K562 (cell line): ENCODE measurements around the gene KBTBD13. TPM values are rescaled to one million over a fixed set of nuclear protein-coding genes. Genes with fewer than 3 reads are reported as not detected.

ENCODE experiments used
- ATAC-seq: fragments of 200-7000 bp; cut with Tn5 transposase; 3 replicates; pipeline ENCODE4 v1.9.1; 2020; ENCODE audit warnings: moderate library complexity
- BruUV-seq: library from RNA; stranded (reverse); fragments of 400-500 nt; replicated peaks from 2 replicates; lab custom pipeline; 2021; lab: Mats Ljungman, UMichigan
- CTCF ChIA-PET: fragments of 300-600 bp; formaldehyde crosslinking; extraction: SDS; loops from one replicate; lab custom pipeline; 2021; ENCODE audit warnings: low intra/inter-chr PET ratio; lab: Yijun Ruan, JAX
- POLR2A ChIA-PET: fragments of 300-600, 350-650 bp; sonication (Branson Sonifier 250); formaldehyde crosslinking; extraction: SDS; loops from one replicate; lab custom pipeline; 2021; ENCODE audit warnings: antibody characterized with exemption, inconsistent platforms; lab: Yijun Ruan, JAX
- DNase-seq, 4 experiments: peaks; one replicate each; pipeline versions ENCODE4 v3.0.0 to v3.0.0-alpha.2; 2011 to 2018; ENCODE audit warnings: low spot score in 3 of 4, mixed read lengths in 3 of 4; ENCODE audit errors: extremely low read depth in 1 of 4
- FAIRE-seq: peaks from 2 replicates; lab custom pipeline; 2011; peaks lifted over from hg19 to GRCh38; lab: Jason Lieb, UNC
- H2AFZ ChIP-seq: 2 replicates; pipeline ENCODE4 v1.6.0; 2011; ENCODE audit warnings: low read depth, low read length, control low read depth, inconsistent platforms
- H3K27ac ChIP-seq: fragments of 200-600 bp; 3 replicates; pipeline ENCODE4 v1.8.0; 2011; ENCODE audit warnings: low read depth, mild to moderate bottlenecking, control low read depth, inconsistent platforms, low read length, moderate library complexity, mixed read lengths; ENCODE audit errors: extremely low read depth
- H3K27me3 ChIP-seq, 2 experiments: fragments of 300-600 bp in 1 of 2; 2 replicates in 1 of 2; 3 replicates in 1 of 2; pipeline versions ENCODE4 v1.6.0 to v1.8.0; 2011; ENCODE audit warnings: inconsistent platforms in 2 of 2, low read length in 2 of 2, mild to moderate bottlenecking in 1 of 2, mixed read lengths in 1 of 2, moderate library complexity in 1 of 2; ENCODE audit not compliant: control insufficient read depth in 2 of 2, insufficient read depth in 2 of 2
- H3K36me3 ChIP-seq: fragments of 300-600 bp; 3 replicates; pipeline ENCODE4 v1.8.0; 2011; ENCODE audit warnings: mild to moderate bottlenecking, low read length, inconsistent platforms; ENCODE audit not compliant: control insufficient read depth, insufficient read depth
- H3K4me1 ChIP-seq, 2 experiments: fragments of 200-600 bp in 1 of 2; replicated peaks in 1 of 2; 2 replicates in 1 of 2; 3 replicates in 1 of 2; pipeline versions ENCODE4 v1.5.1 to v1.8.0; 2011; ENCODE audit warnings: inconsistent platforms in 2 of 2, low read length in 2 of 2, mild to moderate bottlenecking in 1 of 2, mixed read lengths in 1 of 2, moderate library complexity in 1 of 2; ENCODE audit not compliant: control insufficient read depth in 2 of 2, insufficient read depth in 2 of 2
- H3K4me2 ChIP-seq: 2 replicates; pipeline ENCODE4 v1.6.1; 2011; ENCODE audit warnings: low read length, control low read depth, inconsistent platforms, mixed read lengths; ENCODE audit not compliant: insufficient read depth
- H3K4me3 ChIP-seq: fragments of 200-600 bp; sonication (generic), shearing (Covaris generic); 2 replicates; pipeline ENCODE4 v1.5.1; 2016; ENCODE audit warnings: control low read depth, inconsistent platforms
- H3K79me2 ChIP-seq: fragments of 200-600 bp; 3 replicates; pipeline ENCODE4 v1.8.0; 2011; ENCODE audit warnings: low read length, inconsistent platforms; ENCODE audit not compliant: control insufficient read depth, insufficient read depth
- H3K9ac ChIP-seq, 2 experiments: 2 replicates each; pipeline versions ENCODE4 v1.6.0 to v1.6.1; 2011; ENCODE audit warnings: low read depth in 2 of 2, low read length in 2 of 2, control low read depth in 1 of 2, inconsistent platforms in 1 of 2, mild to moderate bottlenecking in 1 of 2, mixed read lengths in 1 of 2; ENCODE audit not compliant: insufficient read depth in 1 of 2
- H3K9me1 ChIP-seq: one replicate; pipeline ENCODE4 v1.6.0; 2011; ENCODE audit warnings: inconsistent platforms, mild to moderate bottlenecking, low read length, moderate library complexity; ENCODE audit not compliant: control insufficient read depth, insufficient read depth
- H3K9me3 ChIP-seq: replicated peaks from 2 replicates; pipeline ENCODE4 v1.5.1; 2011; ENCODE audit warnings: low read depth, low read length, inconsistent platforms; ENCODE audit not compliant: control insufficient read depth, insufficient read depth
- H4K20me1 ChIP-seq: replicated peaks from 2 replicates; pipeline ENCODE4 v1.6.1; 2011; ENCODE audit warnings: low read length, inconsistent platforms, mixed read lengths; ENCODE audit not compliant: control insufficient read depth, insufficient read depth
- CBFA2T3 ChIP-seq: fragments of 450-650 bp; IDR thresholded peaks from 2 replicates; pipeline ENCODE4 v1.6.1; 2017
- HDGF ChIP-seq: fragments of 450-650 bp; IDR thresholded peaks from 2 replicates; pipeline ENCODE4 v1.6.1; 2016
- HIVEP1 ChIP-seq: fragments of 250-450 bp; sonication (Bioruptor Pico); IDR thresholded peaks from 2 replicates; pipeline ENCODE4 v1.4.0; 2020; ENCODE audit warnings: mild to moderate bottlenecking
- ZNF407 ChIP-seq: fragments of 450-650 bp; IDR thresholded peaks from 2 replicates; pipeline ENCODE4 v1.6.1; 2016; ENCODE audit warnings: low read depth
- ZNF449 ChIP-seq: fragments of 250-450 bp; sonication (Bioruptor Pico); IDR thresholded peaks from 2 replicates; pipeline ENCODE4 v1.8.0; 2022; ENCODE audit warnings: moderate library complexity, mild to moderate bottlenecking, inconsistent platforms
- WGBS: fragments of 100-300 bp; shearing (Covaris generic); methylation state at CpG from one replicate; pipeline ENCODE4 v1.1.6; 2016; ENCODE audit warnings: low coverage, mixed read lengths; ENCODE audit not compliant: insufficient coverage; ENCODE audit errors: missing lambda C conversion rate; 5-methylcytosine and 5-hydroxymethylcytosine counted together
- in situ Hi-C: fragments of 300-500 bp; cut with MboI; formaldehyde crosslinking; loops from 4 replicates; pipeline ENCODE4 v1.15.0; 2018; ENCODE audit warnings: inconsistent platforms, mixed read lengths
- intact Hi-C: fragments of 100-400 bp; cut with micrococcal nuclease; formaldehyde crosslinking; loops from 2 replicates; pipeline ENCODE4 v1.14.2; 2022
- polyA plus RNA-seq, 8 experiments: library from polyadenylated mRNA; depleted of rRNA in 4 of 8; stranded (reverse) in 5 of 8; unstranded in 3 of 8; fragments of >200 nt; fragmentation: Nextera tagmentation in 2 of 8; fragmentation: Illumina TruSeq in 1 of 8; extraction: Ambion mirVana in 2 of 8; extraction: Trizol in 1 of 8; gene quantifications; 2 replicates each; pipeline versions ENCODE4 v1.2.1 to v1.2.3, GENCODE V29; 2011 to 2014; ENCODE audit warnings: inconsistent platforms in 1 of 8, missing spikeins in 1 of 8
- total RNA-seq, 7 experiments: library from RNA; depleted of rRNA in 6 of 7; stranded (reverse); fragments of >200 nt in 6 of 7; fragmentation: Illumina TruSeq in 2 of 7; extraction: Trizol in 2 of 7; gene quantifications; 2 replicates each; pipeline versions ENCODE4 v1.2.1 to v1.2.3, GENCODE V29; 2011 to 2021; ENCODE audit warnings: low replicate concordance in 1 of 7
- TF ChIP-seq, protein P1 (sequence below), 3 experiments: fragments of 200-800 bp in 1 of 3; sonication (Bioruptor generic) in 1 of 3; sonication (generic) in 1 of 3; formaldehyde crosslinking in 1 of 3; IDR thresholded peaks; 2 replicates each; pipeline versions ENCODE4 v1.6.1 to v1.8.0; 2016 to 2022; ENCODE audit warnings: mild to moderate bottlenecking in 2 of 3, missing compliant biosample characterization in 2 of 3, missing genetic modification characterization in 2 of 3, missing genetic modification reagents in 1 of 3
- TF ChIP-seq, protein P2 (sequence below): fragments of 250-450 bp; sonication (Bioruptor Pico); IDR thresholded peaks from 2 replicates; pipeline ENCODE4 v1.8.0; 2021; ENCODE audit warnings: moderate library complexity, mild to moderate bottlenecking, inconsistent platforms

The KBTBD13 gene
- total and polyA plus RNA-seq, 9 of the 15 experiments (the other 6 are each of a cell fraction or from before 2014, with no cell fraction given): 0.07 to 0.13 (median 0.10) TPM; not detected in 3

DNA sequence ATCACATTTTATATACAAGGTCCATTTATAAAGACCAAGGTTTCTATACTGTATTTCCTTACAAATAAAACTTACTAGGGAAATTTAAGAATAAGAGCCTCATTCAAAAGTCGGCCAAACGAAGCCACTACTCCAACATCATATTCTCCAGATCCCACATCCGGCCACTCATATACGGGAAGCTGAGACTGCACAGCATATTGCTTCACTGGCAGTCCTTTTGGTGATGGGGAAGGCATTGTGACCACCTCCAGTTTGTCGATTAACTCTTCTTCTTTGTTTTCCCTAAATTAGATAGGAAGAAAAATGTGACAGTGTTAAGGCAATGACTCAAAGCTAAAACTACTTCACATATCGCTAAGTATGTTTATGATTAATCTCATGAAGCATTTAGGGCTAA lies 49.8 kb upstream of the KBTBD13 start (continued):
- TF ChIP-seq HDGF: no peak
- TF ChIP-seq CBFA2T3: no peak
- TF ChIP-seq HIVEP1: no peak

GRCh38 chr15:65027593-65027992 lies 49.0 kb upstream of the KBTBD13 start:
- Histone ChIP-seq H3K4me2 (no peak overlapping the region), H3K9me1 (no peaks in the 10 kb centered on the region), H2AFZ (no peak overlapping the region), H3K79me2 (peaks cover 19% of the 10 kb centered on the region), H3K9ac (no peak overlapping the region), H3K9me3 (no peaks in the 10 kb centered on the region), H3K4me3 (no peak overlapping the region), H3K27me3 (no peaks in the 10 kb centered on the region), H3K27ac (no peak overlapping the region), H3K4me1 (peaks cover 5 to 13% of the 10 kb centered on the region in 2 experiments; a peak in 4 of 5 replicates), H3K36me3 (peaks cover 28% of the 10 kb centered on the region), H4K20me1 (no peaks in the 10 kb centered on the region)
- ATAC-seq (no peak), DNase-seq (no peak), FAIRE-seq (no peak)
- ChIA-PET CTCF (no interaction called here), POLR2A (no interaction called here)
- TF ChIP-seq ZNF407: no peak
- TF ChIP-seq, protein P1, sequence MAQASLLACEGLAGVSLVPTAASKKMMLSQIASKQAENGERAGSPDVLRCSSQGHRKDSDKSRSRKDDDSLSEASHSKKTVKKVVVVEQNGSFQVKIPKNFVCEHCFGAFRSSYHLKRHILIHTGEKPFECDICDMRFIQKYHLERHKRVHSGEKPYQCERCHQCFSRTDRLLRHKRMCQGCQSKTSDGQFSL (CRISPR knock-in tag; IDR thresholded peaks at IDR 0.05): no peak
- TF ChIP-seq, protein P1 (tag; IDR thresholded peaks at IDR 0.05): no peak
- no peak for TF ChIP-seq ZNF449 (CRISPR knock-in tag)
- TF ChIP-seq, protein P2, sequence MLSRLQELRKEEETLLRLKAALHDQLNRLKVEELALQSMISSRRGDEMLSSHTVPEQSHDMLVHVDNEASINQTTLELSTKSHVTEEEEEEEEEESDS (CRISPR knock-in tag): no peak
- 88% methylated on average over 1 of the region's 1 CpG for WGBS
- intact Hi-C loops: no loop called here
- in situ Hi-C loops: no loop called here
- BruUV-seq: no TSS peak
